SKM-1 (cell line): ENCODE results near the gene SLC26A4.

Experiments used
- DNase-seq: peaks from one replicate; lab custom pipeline; 2025; ENCODE audit not compliant: unreplicated experiment; lab: John Stamatoyannopoulos, UW

SLC26A4 gene

GRCh38 chr7:107694386-107694785 is 33.8 kb downstream of the SLC26A4 start:
- DNase-seq, result no peak

GRCh38 chr7:107696330-107696946 is 35.8 kb downstream of the SLC26A4 start:
- DNase-seq, result no peak

GRCh38 chr7:107697321-107698049 is 36.9 kb downstream of the SLC26A4 start:
- no peak for DNase-seq

- no peak for DNase-seq
These were observed 39.9 kb downstream of the SLC26A4 start for GRCh38 chr7:107700570-107700969.

GRCh38 chr7:107701191-107701590 is 40.6 kb downstream of the SLC26A4 start:
- DNase-seq, result no peak

DNA sequence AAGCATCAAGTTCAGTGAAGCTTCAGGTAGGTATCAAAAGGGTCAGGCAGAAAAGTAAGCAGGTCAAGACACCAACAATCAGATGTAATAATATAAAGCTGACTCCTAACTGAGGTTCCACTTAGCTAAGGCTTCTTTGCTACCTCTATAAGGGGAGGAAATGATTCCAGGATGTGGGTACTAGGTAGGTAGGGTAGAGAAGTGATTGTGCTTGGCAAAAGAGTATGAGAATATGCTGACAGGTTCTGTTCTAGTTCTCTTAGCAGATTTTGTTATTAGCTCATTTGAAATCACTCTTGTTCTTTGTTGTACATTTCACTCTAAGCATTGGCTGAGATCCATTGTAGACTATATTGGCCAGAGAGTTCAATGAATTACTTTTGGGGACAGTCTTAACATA is 42.6 kb downstream of the SLC26A4 start:
- DNase-seq, result no peak

DNA sequence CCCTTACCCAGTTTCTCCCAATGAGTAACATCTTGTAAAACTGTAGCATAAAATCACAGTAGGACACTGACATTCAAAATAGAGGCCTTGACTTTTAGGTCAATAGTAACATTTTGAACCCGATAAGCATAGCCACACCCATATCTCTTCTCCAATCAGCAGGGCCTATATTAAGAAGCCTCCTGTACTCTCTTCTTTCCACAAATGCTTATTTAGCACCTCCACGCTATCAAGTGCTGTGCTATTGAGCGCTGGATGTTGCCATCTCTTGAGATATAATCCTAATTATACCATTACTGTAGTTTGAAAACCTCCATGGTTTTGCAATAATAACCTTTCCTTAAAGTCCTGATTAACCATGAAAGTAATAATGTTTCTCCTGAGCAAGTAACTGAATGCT is 43.2 kb downstream of the SLC26A4 start:
- no peak for DNase-seq

GRCh38 chr7:107708956-107709355 is 48.3 kb downstream of the SLC26A4 start:
- no peak for DNase-seq

- no peak for DNase-seq
These were observed 50.7 kb downstream of the SLC26A4 start for GRCh38 chr7:107711301-107711700.

GRCh38 chr7:107712025-107712424 is 51.4 kb downstream of the SLC26A4 start:
- no peak for DNase-seq

DNA sequence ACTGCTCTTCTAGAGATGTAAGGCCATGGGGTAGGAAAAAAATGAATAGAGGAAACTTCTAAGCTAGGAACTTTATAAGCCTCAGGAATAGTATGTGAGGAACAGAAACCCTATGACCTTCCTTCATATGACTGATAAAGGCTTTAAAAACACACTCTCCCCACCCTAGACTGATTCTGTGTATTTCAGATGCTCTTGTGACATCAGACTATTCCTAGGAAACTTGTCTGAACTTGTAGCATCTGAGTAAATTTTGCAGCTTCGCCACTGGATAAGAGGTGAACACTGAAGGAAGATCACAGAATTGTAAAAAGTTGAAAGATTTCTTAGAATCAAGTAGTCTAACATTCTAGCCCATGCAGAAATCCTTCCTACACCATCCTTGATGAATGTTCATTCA is 52.3 kb downstream of the SLC26A4 start:
- no peak for DNase-seq

DNA sequence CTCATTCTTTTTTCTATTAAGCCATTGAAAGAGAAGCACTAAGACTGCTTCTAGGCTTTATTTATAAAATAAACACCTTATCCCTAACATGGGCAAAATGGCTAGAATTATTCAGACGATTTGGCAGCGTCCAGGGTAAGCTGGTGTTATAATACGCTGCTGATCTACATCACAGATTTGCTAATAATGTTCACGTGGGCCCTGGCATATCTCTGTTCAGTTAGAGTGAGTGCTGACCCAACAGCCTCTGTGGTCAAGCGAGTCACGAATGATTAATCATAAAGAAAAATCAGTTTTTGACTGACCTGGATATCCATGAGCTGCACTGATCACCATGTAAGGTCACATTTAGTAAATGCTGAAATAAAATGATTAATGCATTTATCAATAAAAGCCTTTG is 54.9 kb downstream of the SLC26A4 start:
- DNase-seq, result no peak

DNA sequence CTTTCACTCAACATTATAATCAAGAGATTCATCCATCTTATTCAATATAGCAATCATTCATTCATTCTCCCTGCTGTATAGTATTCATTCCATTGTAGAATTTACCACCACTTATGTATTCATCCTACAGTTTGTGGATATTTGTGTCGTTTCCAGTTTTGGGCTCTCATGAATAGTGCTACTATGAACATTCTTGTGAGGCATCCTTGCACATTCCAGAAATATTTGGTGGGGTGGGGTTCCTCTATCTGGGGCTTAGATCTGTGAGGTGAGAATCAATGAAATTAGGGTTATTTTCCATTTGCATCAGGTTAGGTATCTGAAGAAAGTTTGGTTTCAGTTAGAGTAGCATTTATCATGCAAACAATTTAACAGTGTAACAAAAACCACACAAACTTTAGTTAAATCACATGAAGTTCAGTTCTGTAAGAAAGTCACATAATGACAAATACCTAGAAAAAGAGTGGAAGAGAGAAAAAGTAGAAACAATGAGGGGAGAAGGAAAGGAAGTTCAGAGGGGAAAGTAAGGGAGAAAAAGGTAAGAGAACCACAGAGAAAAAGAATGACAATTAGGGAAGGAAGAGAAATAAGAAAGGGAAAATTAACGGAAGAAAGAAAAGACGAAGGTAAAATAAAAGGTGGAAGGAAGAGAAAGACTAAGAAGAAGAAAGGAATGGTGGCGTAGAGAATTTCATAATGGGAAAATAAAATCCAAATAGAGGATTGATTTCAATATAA is 58.0 kb downstream of the SLC26A4 start:
- DNase-seq, result no peak

- no peak for DNase-seq
These were observed 60.7 kb downstream of the SLC26A4 start for GRCh38 chr7:107721286-107721685.

- no peak for DNase-seq
These were observed 62.6 kb downstream of the SLC26A4 start for GRCh38 chr7:107723255-107723654.

- peak; percentile 44 for DNase-seq
These were observed 64.6 kb downstream of the SLC26A4 start for GRCh38 chr7:107725138-107725740.

DNA sequence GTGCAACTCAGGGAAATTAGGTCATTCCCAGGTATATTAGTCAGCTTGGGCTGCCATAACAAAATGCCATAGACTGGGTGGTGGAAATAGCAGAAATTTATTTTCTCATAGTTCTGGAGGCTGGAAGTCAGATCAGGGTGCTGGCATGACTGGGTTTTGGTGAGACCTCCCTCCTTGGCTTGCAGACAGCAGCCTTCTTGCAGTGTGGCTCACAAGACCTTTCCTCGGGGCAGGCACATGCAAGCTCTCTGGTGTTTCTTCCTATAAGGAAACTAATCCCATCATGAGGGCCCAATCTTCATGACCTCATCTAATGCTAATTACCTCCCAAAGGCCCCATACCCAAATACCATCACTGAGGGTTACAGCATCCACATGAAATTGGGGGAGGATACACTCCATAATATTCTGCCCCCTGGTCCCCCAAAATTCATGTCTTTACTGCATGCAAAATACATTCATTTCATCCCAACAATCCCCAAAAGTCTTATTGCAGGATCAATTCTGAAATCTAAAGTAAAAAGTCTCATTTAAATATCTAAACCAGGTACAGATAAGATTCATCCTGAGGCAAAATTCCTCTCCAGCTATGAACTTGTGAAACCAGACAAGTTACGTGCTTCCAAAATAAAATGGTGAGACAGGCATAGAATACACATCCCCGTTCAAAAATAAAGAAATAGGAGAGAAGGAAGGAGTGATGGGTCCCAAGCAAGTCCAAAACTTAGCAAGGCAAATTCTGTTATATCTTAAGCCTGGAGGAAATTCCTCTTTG is 65.9 kb downstream of the SLC26A4 start:
- no peak for DNase-seq

GRCh38 chr7:107728276-107728675 is 67.6 kb downstream of the SLC26A4 start:
- DNase-seq, result no peak

DNA sequence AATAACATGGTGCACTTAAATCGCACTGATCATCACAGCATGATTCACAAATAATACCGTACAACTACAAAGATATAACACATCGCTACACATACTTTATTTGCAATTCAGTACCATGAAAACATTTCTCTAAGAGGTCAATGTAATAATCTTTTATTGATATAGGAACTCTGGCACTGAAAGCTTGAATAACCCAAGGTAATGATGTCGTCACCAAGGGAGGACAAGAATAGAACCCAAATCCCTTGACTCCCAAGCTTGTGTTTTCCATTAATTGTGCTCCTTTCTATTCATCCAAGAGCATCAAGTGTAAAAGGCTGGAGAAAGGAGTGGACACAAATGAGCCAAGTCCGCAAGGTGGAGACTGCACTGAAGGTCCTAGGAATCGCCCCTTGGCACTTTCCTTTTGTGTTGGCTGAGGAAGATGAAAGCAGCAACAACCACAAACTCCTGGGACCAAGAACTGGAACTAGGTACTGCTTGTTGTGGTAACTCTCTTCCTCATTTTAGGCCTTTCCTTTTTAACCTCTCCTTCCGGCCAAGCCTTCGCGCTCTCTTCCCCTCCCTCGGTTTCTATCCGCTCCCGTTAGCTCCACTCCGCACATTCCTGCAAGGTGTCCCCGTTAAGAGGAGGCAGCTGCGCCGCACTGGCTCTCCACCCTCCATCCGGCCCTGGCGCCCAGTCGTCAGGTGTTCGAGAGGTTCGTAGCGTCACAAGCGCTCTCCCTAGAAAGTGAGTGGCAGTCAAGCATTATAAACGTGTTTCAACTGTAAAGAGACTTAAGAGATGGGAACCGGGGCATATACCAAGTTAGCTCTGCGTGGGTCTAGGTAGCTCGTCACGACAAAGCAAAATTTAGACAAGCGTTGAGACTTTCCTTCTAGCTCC is 82.3 kb downstream of the SLC26A4 start:
- peak; percentile 74 for DNase-seq
